ENCODE data around the gene RASA2. TPM values are rescaled to one million over a fixed set of nuclear protein-coding genes. Genes with fewer than 3 reads are reported as not detected.

RASA2 gene
- total and polyA plus RNA-seq, 4 donors: 1.6 to 5.4 (median 4.6) TPM

GRCh38 chr3:141657516-141657915 is 170.7 kb downstream of the RASA2 start:
- no peak for DNase-seq (ENCODE audit: low spot score)
- no peak overlapping the region for H3K27ac ChIP-seq (ENCODE audit: low read depth in 1 of 2, low read length in 2 of 2)
- H3K27me3 ChIP-seq (ENCODE audit: control insufficient read depth in 4 of 4, insufficient read depth in 4 of 4, low read length in 3 of 4): peaks cover 0 to 9% (median 4%) of the 10 kb centered on the region in 4 donors
- H3K4me3 ChIP-seq (ENCODE audit: low read depth in 1 of 3, low read length in 3 of 3): no peak overlapping the region
- no peak overlapping the region for H3K9ac ChIP-seq (ENCODE audit: low read depth in 1 of 2, low read length in 2 of 2)
- TF ChIP-seq HNF4G (IDR thresholded peaks at IDR 0.05): no peak
- no peak for TF ChIP-seq TAF1 (conservative IDR thresholded peaks at IDR 0.05)
- no peak for TF ChIP-seq REST (IDR thresholded peaks at IDR 0.05)
- TF ChIP-seq MAX (IDR thresholded peaks at IDR 0.05): no peak
- TF ChIP-seq NR2F2 (IDR thresholded peaks at IDR 0.05): no peak
- no peak for TF ChIP-seq RAD21 (IDR thresholded peaks at IDR 0.05)
- TF ChIP-seq RXRA (IDR thresholded peaks at IDR 0.05): no peak
- no peak for TF ChIP-seq ZBTB33 (IDR thresholded peaks at IDR 0.05)
- no peak for TF ChIP-seq GABPA (IDR thresholded peaks at IDR 0.05 in 1 of 2, conservative IDR thresholded peaks at IDR 0.05 in 1 of 2)
- TF ChIP-seq HNF4A (conservative IDR thresholded peaks at IDR 0.05): no peak
- no peak for TF ChIP-seq YY1 (IDR thresholded peaks at IDR 0.05)
- no peak for TF ChIP-seq EGR1 (IDR thresholded peaks at IDR 0.05; ENCODE audit: low read depth in 2 of 2)
- no peak for TF ChIP-seq ATF3 (IDR thresholded peaks at IDR 0.05)
- TF ChIP-seq CTCF (IDR thresholded peaks at IDR 0.05; ENCODE audit: low read depth, low read length, missing input control): no peak
- no peak for TF ChIP-seq JUND (IDR thresholded peaks at IDR 0.05)
- no peak for TF ChIP-seq SP1 (IDR thresholded peaks at IDR 0.05)
- TF ChIP-seq FOXA2 (IDR thresholded peaks at IDR 0.05): no peak
- no peak for TF ChIP-seq FOXA1 (IDR thresholded peaks at IDR 0.05)
- H3K4me1 ChIP-seq (ENCODE audit: control insufficient read depth in 4 of 4, insufficient read depth in 4 of 4, low read length in 3 of 4): peaks cover 0 to 12% (median 10%) of the 10 kb centered on the region in 4 donors
- peaks cover 4 to 14% (median 13%) of the 10 kb centered on the region in 4 donors for H3K9me3 ChIP-seq (ENCODE audit: control insufficient read depth in 4 of 4, low read length in 3 of 4)
- H3K36me3 ChIP-seq (ENCODE audit: control insufficient read depth in 4 of 4, insufficient read depth in 3 of 4, low read depth in 1 of 4, low read length in 3 of 4): no peaks in the 10 kb centered on the region
